Hepatocyte (in vitro differentiated cells): ENCODE data around the gene NGEF.

Experiments used
- EZH2phosphoT487 ChIP-seq: fragments of 200-600 bp; sonication (generic); IDR thresholded peaks from one replicate; pipeline ENCODE4 v1.6.1; 2018; ENCODE audit warnings: antibody characterized with exemption, mild to moderate bottlenecking, low read depth, moderate library complexity; ENCODE audit not compliant: unreplicated experiment, severe bottlenecking
- TF ChIP-seq, protein P1 (sequence below): fragments of 200-600 bp; sonication (generic); IDR thresholded peaks from 2 replicates; pipeline ENCODE4 v1.5.1; 2016; ENCODE audit warnings: antibody characterized with exemption, mild to moderate bottlenecking; ENCODE audit not compliant: poor library complexity

DNA sequence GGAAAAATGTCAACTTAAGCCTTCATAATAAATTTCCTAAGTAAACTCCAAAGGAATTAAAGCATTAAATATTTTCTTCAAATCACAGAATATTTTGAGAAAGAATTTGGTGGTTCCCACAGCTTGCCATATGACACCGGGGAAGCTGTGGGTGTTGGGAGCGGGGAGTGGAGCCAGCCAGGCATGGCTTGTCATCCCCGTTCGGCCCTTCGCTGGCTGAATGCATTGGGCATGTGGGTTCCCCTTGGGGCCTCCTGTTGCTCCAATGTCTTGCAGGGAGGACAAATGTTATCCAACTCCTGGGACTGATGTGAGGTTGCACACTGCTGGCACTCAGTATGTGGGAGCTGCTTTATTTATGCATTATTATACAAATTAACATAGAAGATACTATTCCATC is 18.6 kb downstream of the NGEF start:
- TF ChIP-seq, protein P1, sequence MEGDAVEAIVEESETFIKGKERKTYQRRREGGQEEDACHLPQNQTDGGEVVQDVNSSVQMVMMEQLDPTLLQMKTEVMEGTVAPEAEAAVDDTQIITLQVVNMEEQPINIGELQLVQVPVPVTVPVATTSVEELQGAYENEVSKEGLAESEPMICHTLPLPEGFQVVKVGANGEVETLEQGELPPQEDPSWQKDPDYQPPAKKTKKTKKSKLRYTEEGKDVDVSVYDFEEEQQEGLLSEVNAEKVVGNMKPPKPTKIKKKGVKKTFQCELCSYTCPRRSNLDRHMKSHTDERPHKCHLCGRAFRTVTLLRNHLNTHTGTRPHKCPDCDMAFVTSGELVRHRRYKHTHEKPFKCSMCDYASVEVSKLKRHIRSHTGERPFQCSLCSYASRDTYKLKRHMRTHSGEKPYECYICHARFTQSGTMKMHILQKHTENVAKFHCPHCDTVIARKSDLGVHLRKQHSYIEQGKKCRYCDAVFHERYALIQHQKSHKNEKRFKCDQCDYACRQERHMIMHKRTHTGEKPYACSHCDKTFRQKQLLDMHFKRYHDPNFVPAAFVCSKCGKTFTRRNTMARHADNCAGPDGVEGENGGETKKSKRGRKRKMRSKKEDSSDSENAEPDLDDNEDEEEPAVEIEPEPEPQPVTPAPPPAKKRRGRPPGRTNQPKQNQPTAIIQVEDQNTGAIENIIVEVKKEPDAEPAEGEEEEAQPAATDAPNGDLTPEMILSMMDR: no peak
- no peak for TF ChIP-seq EZH2phosphoT487
